GM12874 (cell line): ENCODE results near the gene TMEM229B.

Source experiments
- CTCF ChIP-seq: IDR thresholded peaks from 2 replicates; pipeline ENCODE4 v1.5.1; 2011; ENCODE audit warnings: low read depth, mild to moderate bottlenecking, control low read depth, low read length, moderate library complexity; ENCODE audit not compliant: insufficient read depth

The TMEM229B gene

GRCh38 chr14:67440513-67440912, 48.0 kb downstream of the TMEM229B start:
- TF ChIP-seq CTCF, result no peak

- no peak for TF ChIP-seq CTCF
These were observed 49.6 kb downstream of the TMEM229B start for GRCh38 chr14:67438969-67439368.

- peak; percentile 12; the same call in 1 of the 2 replicates for TF ChIP-seq CTCF
These were observed 52.3 kb downstream of the TMEM229B start for GRCh38 chr14:67436006-67436866.

- no peak for TF ChIP-seq CTCF
These were observed 52.9 kb downstream of the TMEM229B start for GRCh38 chr14:67435603-67436002.

- no peak for TF ChIP-seq CTCF
These were observed 56.4 kb downstream of the TMEM229B start for GRCh38 chr14:67432050-67432564.

GRCh38 chr14:67429510-67430205, 58.9 kb downstream of the TMEM229B start:
- no peak for TF ChIP-seq CTCF

GRCh38 chr14:67428501-67429031, 60.0 kb downstream of the TMEM229B start:
- no peak for TF ChIP-seq CTCF
